ENCODE measurements around the gene FAP.

Gene FAP, protein sequence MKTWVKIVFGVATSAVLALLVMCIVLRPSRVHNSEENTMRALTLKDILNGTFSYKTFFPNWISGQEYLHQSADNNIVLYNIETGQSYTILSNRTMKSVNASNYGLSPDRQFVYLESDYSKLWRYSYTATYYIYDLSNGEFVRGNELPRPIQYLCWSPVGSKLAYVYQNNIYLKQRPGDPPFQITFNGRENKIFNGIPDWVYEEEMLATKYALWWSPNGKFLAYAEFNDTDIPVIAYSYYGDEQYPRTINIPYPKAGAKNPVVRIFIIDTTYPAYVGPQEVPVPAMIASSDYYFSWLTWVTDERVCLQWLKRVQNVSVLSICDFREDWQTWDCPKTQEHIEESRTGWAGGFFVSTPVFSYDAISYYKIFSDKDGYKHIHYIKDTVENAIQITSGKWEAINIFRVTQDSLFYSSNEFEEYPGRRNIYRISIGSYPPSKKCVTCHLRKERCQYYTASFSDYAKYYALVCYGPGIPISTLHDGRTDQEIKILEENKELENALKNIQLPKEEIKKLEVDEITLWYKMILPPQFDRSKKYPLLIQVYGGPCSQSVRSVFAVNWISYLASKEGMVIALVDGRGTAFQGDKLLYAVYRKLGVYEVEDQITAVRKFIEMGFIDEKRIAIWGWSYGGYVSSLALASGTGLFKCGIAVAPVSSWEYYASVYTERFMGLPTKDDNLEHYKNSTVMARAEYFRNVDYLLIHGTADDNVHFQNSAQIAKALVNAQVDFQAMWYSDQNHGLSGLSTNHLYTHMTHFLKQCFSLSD

GRCh38 chr2:162243294-162243693, at the start of gene FAP:
Gene FAP, minus strand, starts transcription at chr2:162243445. Its CDS starts 118 bp downstream, at chr2:162243327.
- peak; percentile 87 for DNase-seq (ENCODE audit: low read depth)

- no peak for DNase-seq (ENCODE audit: low read depth)
These were observed 48.5 kb upstream of the FAP start for GRCh38 chr2:162291748-162292147.

GRCh38 chr2:162282765-162283425, 39.6 kb upstream of the FAP start:
- DNase-seq (ENCODE audit: low read depth), result no peak

DNA sequence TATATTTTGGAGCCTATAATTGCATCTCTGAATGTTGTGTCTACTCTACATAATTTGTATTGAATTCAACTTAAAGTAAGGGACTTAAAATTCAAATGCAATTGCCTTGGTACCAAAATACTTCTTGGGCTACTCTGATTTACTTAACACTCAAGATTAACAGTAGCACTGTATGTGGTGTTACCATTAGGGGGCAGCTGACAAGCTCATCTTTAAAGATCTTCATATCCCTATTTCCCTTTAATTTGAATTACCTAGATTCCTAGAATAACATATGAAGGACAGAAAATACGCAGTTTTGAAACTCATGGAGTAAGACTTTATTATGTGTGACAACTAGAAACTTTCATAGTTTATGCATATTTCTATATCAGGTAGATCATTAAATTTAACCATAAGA, 37.4 kb upstream of the FAP start:
- DNase-seq (ENCODE audit: low read depth), result no peak

GRCh38 chr2:162277381-162277780, 34.1 kb upstream of the FAP start:
- DNase-seq (ENCODE audit: low read depth), result no peak

- no peak for DNase-seq (ENCODE audit: low read depth)
These were observed 24.8 kb upstream of the FAP start for GRCh38 chr2:162267996-162268395.

DNA sequence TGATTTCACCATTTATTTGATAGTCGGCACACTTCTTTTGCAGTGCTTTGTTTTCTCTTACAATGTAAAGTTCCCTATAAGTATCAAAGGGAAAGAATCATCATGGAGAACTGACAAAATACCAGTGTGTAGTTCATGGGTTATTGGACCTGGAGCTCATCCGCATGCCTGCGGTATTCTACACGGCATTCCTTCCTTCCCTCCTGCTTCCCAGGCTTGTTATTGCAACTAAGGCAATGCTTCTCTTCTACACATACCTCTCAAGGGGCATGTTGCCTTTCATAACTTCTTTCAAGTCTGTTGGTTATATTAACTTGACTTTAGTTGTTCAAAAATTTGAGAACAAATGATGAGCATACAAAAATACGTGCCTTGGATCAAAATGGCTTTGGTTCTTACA, 24.3 kb upstream of the FAP start:
- no peak for DNase-seq (ENCODE audit: low read depth)

GRCh38 chr2:162266460-162266760, 23.2 kb upstream of the FAP start:
- no peak for DNase-seq (ENCODE audit: low read depth)

GRCh38 chr2:162265666-162266459, 22.6 kb upstream of the FAP start:
- no peak for DNase-seq (ENCODE audit: low read depth)

GRCh38 chr2:162261032-162261945, 18.0 kb upstream of the FAP start:
- DNase-seq (ENCODE audit: low read depth), result no peak

GRCh38 chr2:162258686-162259085, 15.4 kb upstream of the FAP start:
- DNase-seq (ENCODE audit: low read depth), result no peak

GRCh38 chr2:162258169-162258568, 14.9 kb upstream of the FAP start:
- no peak for DNase-seq (ENCODE audit: low read depth)

DNA sequence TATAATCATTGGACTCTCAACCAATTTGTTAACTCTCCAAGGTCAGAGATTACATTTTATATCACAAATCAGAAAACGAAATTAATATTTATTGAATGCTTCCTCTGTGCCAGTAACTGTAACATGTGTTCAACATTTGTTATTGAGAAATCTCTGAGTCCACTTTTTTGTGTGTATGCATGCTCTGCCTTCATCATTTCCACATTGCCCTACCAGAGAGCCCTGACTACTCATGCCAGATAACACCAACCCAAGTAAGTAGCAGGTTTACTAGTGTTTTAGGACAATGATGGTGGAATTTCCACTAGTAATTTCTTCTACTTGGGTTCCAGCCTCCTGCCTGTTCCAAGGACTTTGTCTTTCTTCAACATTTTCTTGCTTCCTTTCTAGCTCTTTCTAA, 14.2 kb upstream of the FAP start:
- no peak for DNase-seq (ENCODE audit: low read depth)

- DNase-seq (ENCODE audit: low read depth), result no peak
These were observed 13.3 kb upstream of the FAP start for GRCh38 chr2:162256591-162256991.

GRCh38 chr2:162254236-162254871, 11.1 kb upstream of the FAP start:
- DNase-seq (ENCODE audit: low read depth), result no peak

DNA sequence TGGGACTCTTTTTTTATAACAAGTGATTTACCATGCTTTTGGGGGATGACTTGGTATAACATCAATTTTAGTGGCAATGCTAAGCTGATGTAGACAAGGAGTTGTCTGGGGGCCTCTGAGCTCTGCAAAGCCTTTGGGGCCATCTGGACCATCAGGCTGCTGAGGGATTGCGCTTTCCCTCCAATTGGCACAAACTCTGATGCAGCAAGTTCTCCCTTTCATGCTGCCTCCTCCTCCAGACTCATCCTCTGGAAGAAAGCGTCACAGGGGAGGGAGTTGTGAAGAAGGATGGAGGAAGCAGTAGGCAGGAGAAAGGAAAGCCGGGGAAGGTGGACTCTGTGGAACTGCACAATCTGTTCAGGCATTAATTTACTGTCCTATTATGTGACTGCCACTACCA, 10.2 kb upstream of the FAP start:
- DNase-seq (ENCODE audit: low read depth), result no peak

- no peak for DNase-seq (ENCODE audit: low read depth)
These were observed 8.9 kb upstream of the FAP start for GRCh38 chr2:162252153-162252552.

- DNase-seq (ENCODE audit: low read depth), result peak; percentile 81
These were observed 2.5 kb upstream of the FAP start for GRCh38 chr2:162245781-162246180.

GRCh38 chr2:162245061-162245460, 1.8 kb upstream of the FAP start:
- no peak for DNase-seq (ENCODE audit: low read depth)

GRCh38 chr2:162244541-162245031, 1.3 kb upstream of the FAP start:
- DNase-seq (ENCODE audit: low read depth), result peak; percentile 92

DNA sequence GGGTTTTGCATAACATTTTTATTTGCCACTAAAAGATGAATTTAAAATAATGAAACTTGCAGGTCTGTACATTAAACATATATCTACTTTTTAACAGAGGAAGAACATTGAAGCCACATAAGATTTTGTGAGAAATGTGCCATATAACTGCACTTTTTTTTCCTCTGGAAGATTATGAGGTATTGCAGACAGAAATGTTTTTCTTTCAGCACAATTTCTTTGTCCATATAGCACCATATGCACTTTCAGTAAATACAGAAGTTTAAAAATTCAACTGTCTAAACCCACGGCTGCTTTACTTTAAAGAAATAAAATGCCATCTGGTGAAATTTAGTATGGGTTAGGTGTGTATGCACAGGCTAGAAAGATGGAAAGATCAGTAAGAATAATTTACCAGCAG, 470 bp upstream of the FAP start:
- DNase-seq (ENCODE audit: low read depth), result no peak
